Uterus (tissue), 4 donors: ENCODE data around the gene CELF4. TPM values are rescaled to one million over a fixed set of nuclear protein-coding genes. Genes with fewer than 3 reads are reported as not detected.

Experiments used
- DNase-seq, 2 donors: peaks; one replicate each; pipeline ENCODE4 v3.0.0-alpha.2; 2019 to 2020
- H3K27ac ChIP-seq, 2 donors: fragments of 200-600 bp; sonication (generic); 1 replicate in 1 of 2; 2 replicates in 1 of 2; pipeline ENCODE4 v1.5.1; 2016 to 2018
- H3K27me3 ChIP-seq, 2 donors: fragments of 200-600 bp; sonication (generic); one replicate each; pipeline ENCODE4 v1.5.1; 2018 to 2019; ENCODE audit warnings: control low read depth in 1 of 2
- H3K36me3 ChIP-seq, 2 donors: fragments of 200-600 bp; sonication (generic); one replicate each; pipeline ENCODE4 v1.5.1; 2019; ENCODE audit warnings: control low read depth in 1 of 2
- H3K4me1 ChIP-seq, 2 donors: fragments of 200-600 bp; sonication (generic); one replicate each; pipeline ENCODE4 v1.5.1; 2018 to 2019; ENCODE audit warnings: control low read depth in 1 of 2
- H3K4me3 ChIP-seq, 2 donors: fragments of 200-600 bp; sonication (generic); 1 replicate in 1 of 2; 2 replicates in 1 of 2; pipeline ENCODE4 v1.5.1; 2018 to 2019; ENCODE audit warnings: mild to moderate bottlenecking in 1 of 2
- H3K9me3 ChIP-seq, 2 donors: fragments of 200-600 bp; sonication (generic); one replicate each; pipeline ENCODE4 v1.5.1; 2019; ENCODE audit warnings: control low read depth in 1 of 2
- POLR2A ChIP-seq, 2 donors: fragments of 450-650 bp; IDR thresholded peaks; one replicate each; pipeline ENCODE4 v1.6.1; 2016; ENCODE audit warnings: antibody characterized with exemption in 2 of 2, mild to moderate bottlenecking in 1 of 2, moderate library complexity in 1 of 2
- intact Hi-C: fragments of 100-400 bp; cut with DNase I; formaldehyde crosslinking; loops from one replicate; pipeline ENCODE4 v1.15.1; 2023; ENCODE audit warnings: low total_unique reads
- total RNA-seq, 4 donors: library from RNA; depleted of rRNA in 3 of 4; stranded (reverse); fragments of >200 nt in 3 of 4; gene quantifications; one replicate each; pipeline versions ENCODE4 v1.1.0 to v1.2.4, GENCODE V29; 2014 to 2023
- TF ChIP-seq, protein P1 (sequence below), 4 experiments: fragments of 200-600 bp in 2 of 4; fragments of 450-650 bp in 2 of 4; sonication (generic) in 2 of 4; IDR thresholded peaks; one replicate each; pipeline ENCODE4 v1.5.1; 2016 to 2019; ENCODE audit warnings: antibody characterized with exemption in 4 of 4, mild to moderate bottlenecking in 2 of 4, moderate library complexity in 1 of 4
- donor health status: DM: yes; HTN: yes; CAD: no.

The CELF4 gene
- total RNA-seq, 4 donors from 2014 or later, result 0.18 to 1.7 TPM; not detected in 2

DNA sequence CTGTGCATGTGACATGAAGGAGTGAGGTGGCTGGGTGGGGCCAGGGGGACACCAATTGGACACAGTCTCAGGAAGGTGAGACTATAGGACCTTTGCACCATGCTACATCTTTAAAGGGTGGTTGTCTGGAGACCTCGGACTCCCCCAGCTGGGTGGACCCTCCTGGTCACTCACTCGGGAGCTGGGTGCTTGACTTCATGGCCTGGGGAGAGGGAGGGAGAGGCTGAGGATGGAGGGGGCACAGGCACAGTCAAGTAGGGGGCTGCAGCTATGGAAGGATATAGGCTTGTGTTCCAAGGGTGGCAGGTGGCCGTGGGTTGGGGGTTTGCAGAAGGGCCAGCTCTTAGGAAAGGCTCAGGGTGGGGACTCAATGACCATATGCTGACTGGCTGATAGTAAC, 7.1 kb upstream of the CELF4 start:
- TF ChIP-seq, protein P1, sequence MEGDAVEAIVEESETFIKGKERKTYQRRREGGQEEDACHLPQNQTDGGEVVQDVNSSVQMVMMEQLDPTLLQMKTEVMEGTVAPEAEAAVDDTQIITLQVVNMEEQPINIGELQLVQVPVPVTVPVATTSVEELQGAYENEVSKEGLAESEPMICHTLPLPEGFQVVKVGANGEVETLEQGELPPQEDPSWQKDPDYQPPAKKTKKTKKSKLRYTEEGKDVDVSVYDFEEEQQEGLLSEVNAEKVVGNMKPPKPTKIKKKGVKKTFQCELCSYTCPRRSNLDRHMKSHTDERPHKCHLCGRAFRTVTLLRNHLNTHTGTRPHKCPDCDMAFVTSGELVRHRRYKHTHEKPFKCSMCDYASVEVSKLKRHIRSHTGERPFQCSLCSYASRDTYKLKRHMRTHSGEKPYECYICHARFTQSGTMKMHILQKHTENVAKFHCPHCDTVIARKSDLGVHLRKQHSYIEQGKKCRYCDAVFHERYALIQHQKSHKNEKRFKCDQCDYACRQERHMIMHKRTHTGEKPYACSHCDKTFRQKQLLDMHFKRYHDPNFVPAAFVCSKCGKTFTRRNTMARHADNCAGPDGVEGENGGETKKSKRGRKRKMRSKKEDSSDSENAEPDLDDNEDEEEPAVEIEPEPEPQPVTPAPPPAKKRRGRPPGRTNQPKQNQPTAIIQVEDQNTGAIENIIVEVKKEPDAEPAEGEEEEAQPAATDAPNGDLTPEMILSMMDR (IDR thresholded peaks at IDR 0.05), result no peak
- TF ChIP-seq POLR2A (IDR thresholded peaks at IDR 0.05), result no peak
- H3K36me3 ChIP-seq, result no peaks in the 10 kb centered on the region
- peaks cover 0 to under 1% of the 10 kb centered on the region in 2 donors for H3K4me1 ChIP-seq
- H3K9me3 ChIP-seq, result no peaks in the 10 kb centered on the region
- H3K27me3 ChIP-seq, result peaks cover 0 to 12% of the 10 kb centered on the region in 2 donors
- H3K27ac ChIP-seq, result no peak overlapping the region
- no peak overlapping the region for H3K4me3 ChIP-seq
- intact Hi-C loops, result no loop called here
- DNase-seq, result no peak

DNA sequence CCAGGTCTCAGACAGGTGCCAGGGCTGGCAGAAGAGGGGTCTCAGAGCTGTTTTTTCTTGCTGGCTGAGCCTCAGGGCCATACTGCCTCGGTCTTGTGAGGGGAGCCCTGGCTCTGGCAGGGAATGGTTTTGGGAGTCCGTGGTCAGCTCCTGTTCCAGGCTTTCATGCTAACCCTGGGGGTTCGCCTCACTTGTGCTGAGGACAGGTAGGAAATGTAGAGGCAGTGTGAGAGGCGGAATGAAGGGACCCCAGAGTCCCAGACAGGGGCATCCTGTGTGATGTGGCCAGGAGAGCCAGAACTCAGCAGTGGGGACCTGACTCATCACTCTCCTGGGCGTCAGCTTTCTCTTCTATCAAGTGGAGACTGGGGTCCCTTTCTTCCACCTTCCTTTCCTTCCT, 5.7 kb upstream of the CELF4 start:
- no peaks in the 10 kb centered on the region for H3K36me3 ChIP-seq
- no peak for DNase-seq
- no peaks in the 10 kb centered on the region for H3K9me3 ChIP-seq
- H3K4me3 ChIP-seq, result no peak overlapping the region
- no peak overlapping the region for H3K27ac ChIP-seq
- H3K27me3 ChIP-seq, result peaks cover 9 to 20% of the 10 kb centered on the region in 2 donors
- intact Hi-C loops, result no loop called here
- TF ChIP-seq, protein P1 (IDR thresholded peaks at IDR 0.05), result no peak
- TF ChIP-seq POLR2A (IDR thresholded peaks at IDR 0.05), result no peak
- peaks cover 0 to 14% of the 10 kb centered on the region in 2 donors for H3K4me1 ChIP-seq

DNA sequence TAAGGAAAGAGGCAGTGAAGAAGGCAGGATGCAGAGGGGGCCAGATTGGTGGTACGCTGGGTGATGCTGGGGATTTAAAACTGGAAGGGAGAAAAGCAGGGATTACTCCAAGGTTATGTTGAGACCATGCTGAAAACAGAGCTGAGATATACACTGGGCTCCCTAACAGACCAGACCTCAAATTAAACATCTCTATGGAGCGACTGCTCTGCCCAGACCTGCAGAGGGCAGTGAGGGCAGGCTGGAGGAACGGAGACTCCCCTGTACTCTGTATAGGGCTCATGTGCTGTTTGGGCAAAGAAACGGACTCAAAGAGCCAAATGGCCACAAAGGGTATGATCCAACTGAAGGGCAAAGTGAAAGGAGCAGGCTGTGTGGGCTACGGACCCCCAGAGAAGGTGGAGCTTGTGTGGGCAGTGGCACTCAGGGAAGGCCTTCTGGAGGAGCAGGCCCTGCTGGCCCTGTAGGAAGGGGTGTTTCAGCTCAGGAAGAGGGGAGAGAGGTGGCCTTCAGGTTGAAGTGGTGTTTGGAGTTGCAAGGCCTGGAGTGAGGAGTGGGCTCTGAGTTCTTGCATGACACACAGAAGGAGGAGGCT, 4.8 kb upstream of the CELF4 start:
- no peaks in the 10 kb centered on the region for H3K9me3 ChIP-seq
- peaks cover 9 to 20% of the 10 kb centered on the region in 2 donors for H3K27me3 ChIP-seq
- intact Hi-C loops, result no loop called here
- DNase-seq, result no peak
- no peaks in the 10 kb centered on the region for H3K36me3 ChIP-seq
- H3K4me1 ChIP-seq, result peaks cover 0 to 17% of the 10 kb centered on the region in 2 donors
- no peak overlapping the region for H3K27ac ChIP-seq
- no peak overlapping the region for H3K4me3 ChIP-seq
- no peak for TF ChIP-seq POLR2A (IDR thresholded peaks at IDR 0.05)
- TF ChIP-seq, protein P1 (IDR thresholded peaks at IDR 0.05), result no peak

DNA sequence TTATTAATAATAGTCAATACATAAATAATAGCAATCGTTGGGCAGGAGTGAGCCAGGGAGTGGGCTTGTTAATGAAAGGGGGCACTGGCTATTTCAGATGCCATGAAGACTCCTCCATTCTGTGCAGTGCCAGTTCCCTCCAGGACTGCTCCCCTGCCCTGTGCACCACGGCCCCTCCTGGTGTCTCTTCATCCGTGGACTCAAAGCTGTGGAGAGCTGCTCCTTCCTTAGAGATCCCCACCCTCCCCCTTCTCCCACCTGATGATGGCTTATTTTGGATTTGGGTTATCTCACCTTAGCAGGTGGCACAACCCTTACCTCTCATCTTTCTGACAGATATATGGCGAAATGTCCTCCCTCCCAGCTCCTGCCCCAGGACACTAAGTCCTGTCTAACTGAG, 3.1 kb upstream of the CELF4 start:
- intact Hi-C loops, result no loop called here
- no peak overlapping the region for H3K27ac ChIP-seq
- no peaks in the 10 kb centered on the region for H3K9me3 ChIP-seq
- peaks cover 9 to 20% of the 10 kb centered on the region in 2 donors for H3K27me3 ChIP-seq
- DNase-seq, result no peak
- H3K4me1 ChIP-seq, result peaks cover 0 to 17% of the 10 kb centered on the region in 2 donors
- H3K36me3 ChIP-seq, result no peaks in the 10 kb centered on the region
- no peak for TF ChIP-seq POLR2A (IDR thresholded peaks at IDR 0.05)
- TF ChIP-seq, protein P1 (IDR thresholded peaks at IDR 0.05), result no peak
- H3K4me3 ChIP-seq, result no peak overlapping the region

DNA sequence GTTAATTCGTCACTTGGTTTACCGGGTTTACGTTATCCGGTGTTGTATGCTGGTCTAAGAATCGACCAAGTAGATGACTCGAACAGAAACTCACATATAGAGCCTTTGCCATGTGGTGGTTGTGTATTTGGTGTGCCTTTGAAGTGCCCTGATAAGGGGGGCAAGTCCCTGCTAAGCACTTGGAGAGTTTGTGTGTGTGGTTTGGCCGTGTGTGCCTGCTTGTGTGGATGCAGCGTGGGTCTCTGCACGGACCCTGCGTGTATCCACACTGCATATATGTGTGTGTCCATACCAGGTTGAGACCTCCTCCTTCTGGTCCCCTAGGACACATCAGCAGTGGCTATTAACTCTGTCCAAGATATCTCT, 2.4 kb upstream of the CELF4 start:
- TF ChIP-seq POLR2A (IDR thresholded peaks at IDR 0.05), result no peak
- TF ChIP-seq, protein P1 (IDR thresholded peaks at IDR 0.05), result no peak
- H3K27ac ChIP-seq, result no peak overlapping the region
- H3K36me3 ChIP-seq, result no peaks in the 10 kb centered on the region
- H3K27me3 ChIP-seq, result peaks cover 9 to 20% of the 10 kb centered on the region in 2 donors
- no peak for DNase-seq
- no peak overlapping the region for H3K4me3 ChIP-seq
- no peaks in the 10 kb centered on the region for H3K9me3 ChIP-seq
- H3K4me1 ChIP-seq, result peaks cover 0 to 17% of the 10 kb centered on the region in 2 donors
- intact Hi-C loops, result no loop called here
